ENCODE data around the gene STX10.

DNA sequence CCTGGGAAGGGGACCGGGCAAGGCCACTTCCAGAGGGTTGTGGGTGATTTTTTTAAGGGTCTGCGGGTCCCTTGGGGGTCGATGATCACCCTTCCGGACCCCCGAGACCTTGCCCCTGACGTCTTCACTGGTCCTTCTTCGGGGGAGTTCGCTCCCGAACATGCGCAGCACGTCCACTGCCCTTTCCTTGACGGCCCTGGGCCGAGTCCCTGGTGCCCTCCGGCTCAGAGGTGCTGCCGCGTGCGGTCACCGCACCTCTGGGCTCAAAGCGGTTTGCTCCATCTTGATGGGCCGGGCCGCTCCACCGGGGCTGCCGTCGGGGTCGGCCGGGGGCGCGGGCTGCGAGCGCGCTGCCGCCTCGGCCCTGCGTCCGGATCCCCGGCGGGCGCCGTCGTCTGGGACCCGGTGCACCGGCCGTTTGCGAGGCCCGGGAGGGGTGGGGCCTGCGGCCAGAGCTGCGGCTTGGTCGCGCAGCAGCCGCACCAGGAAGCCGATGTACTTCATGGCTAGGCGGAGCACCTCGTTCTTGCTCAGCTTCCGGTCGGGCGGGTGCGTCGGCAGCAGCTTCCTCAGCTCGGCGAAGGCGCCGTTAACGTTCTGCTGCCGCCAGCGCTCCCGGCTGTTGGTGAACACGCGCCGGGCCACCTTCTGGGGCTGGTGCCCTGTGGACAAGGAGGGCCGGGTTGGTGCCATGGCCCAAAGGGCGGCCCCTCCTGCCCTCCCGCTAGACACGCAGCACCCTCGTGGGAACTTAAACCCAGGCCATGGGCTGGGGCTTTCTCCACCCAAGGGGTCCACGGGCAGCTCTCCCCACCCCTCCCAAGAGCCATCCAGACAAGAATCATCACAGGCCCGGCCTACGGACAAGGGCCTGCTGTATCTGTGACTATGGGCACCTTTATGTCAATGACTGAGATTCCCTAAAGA, 50.8 kb downstream of the STX10 start:
- TF ChIP-seq, protein P1, sequence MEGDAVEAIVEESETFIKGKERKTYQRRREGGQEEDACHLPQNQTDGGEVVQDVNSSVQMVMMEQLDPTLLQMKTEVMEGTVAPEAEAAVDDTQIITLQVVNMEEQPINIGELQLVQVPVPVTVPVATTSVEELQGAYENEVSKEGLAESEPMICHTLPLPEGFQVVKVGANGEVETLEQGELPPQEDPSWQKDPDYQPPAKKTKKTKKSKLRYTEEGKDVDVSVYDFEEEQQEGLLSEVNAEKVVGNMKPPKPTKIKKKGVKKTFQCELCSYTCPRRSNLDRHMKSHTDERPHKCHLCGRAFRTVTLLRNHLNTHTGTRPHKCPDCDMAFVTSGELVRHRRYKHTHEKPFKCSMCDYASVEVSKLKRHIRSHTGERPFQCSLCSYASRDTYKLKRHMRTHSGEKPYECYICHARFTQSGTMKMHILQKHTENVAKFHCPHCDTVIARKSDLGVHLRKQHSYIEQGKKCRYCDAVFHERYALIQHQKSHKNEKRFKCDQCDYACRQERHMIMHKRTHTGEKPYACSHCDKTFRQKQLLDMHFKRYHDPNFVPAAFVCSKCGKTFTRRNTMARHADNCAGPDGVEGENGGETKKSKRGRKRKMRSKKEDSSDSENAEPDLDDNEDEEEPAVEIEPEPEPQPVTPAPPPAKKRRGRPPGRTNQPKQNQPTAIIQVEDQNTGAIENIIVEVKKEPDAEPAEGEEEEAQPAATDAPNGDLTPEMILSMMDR (conservative IDR thresholded peaks at IDR 0.05; ENCODE audit: low read depth, low read length), result no peak
- no peak for TF ChIP-seq EZH2 (IDR thresholded peaks at IDR 0.05; ENCODE audit: borderline replicate concordance, low read depth, low read length, poor library complexity, severe bottlenecking)

Measured in A673 (cell line).